Stimulated activated CD4-positive, alpha-beta T cell treated with anti-CD3 and anti-CD28 coated beads, Interleukin-12 subunit alpha, Interleukin-12 subunit beta, amount 100 ng/mL, for 24 hours (primary cell): ENCODE data around the gene SAP30.

Experiments
- DNase-seq, 2 experiments: peaks; one replicate each; pipeline ENCODE4 v3.0.0-alpha.2; 2020; ENCODE audit warnings: low read depth in 2 of 2

The SAP30 gene

DNA sequence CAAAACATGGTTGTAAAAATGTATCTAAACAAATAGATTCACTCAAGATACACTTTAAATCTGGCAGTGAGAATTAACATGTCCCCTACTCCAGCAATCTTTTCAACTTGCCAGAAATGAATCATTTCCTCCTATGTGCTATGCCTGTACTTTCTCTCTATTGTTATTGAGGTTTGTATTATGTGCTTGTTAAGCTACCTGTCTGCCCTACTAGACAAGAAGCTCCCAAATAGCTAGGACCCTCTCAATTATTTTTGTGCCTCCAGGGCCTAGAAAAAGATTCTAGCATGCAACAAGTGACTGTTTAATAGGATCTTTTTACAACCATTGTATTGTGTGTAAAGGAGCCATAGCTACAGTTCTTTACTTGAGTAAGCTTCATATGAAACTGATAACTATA lies 3.5 kb upstream of the SAP30 start:
- no peak for DNase-seq

DNA sequence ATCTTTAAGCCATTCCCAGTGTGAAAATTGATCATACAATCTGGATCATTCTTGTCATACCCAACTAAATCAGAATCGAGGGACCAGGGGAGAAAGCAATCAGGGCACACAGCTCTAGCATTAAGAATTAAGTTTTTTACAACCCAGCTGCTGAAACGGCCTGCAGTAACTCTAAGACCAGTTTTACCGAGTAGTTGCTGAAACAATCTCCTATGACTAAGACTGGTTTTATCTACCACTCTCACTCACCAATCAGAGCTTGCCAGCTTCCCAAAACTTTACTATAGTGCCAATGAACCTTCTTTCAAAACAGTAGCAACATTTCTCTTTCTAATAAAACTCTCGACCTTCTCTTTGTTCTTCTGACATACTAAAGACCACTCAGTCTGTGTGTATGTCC lies 2.8 kb upstream of the SAP30 start:
- DNase-seq = no peak

DNA sequence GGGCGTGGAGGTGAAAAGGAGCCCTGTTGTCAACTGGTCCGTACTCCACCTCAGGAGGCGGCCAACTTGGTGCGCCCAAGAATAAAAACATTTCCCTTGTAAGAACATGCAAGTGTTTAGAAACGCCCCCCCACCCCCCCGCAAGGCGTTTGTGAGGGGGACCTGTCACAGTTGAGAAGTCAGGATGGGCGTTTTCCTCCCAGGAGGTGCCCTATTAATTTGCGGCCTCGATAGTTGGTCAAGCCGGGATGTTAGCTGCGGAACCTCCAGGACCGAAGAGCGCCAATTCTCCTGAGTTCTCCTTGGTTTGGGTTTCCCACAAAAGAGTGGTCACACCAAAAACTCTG lies 651 bp upstream of the SAP30 start:
- DNase-seq = peak; percentile 30 to 37

DNA sequence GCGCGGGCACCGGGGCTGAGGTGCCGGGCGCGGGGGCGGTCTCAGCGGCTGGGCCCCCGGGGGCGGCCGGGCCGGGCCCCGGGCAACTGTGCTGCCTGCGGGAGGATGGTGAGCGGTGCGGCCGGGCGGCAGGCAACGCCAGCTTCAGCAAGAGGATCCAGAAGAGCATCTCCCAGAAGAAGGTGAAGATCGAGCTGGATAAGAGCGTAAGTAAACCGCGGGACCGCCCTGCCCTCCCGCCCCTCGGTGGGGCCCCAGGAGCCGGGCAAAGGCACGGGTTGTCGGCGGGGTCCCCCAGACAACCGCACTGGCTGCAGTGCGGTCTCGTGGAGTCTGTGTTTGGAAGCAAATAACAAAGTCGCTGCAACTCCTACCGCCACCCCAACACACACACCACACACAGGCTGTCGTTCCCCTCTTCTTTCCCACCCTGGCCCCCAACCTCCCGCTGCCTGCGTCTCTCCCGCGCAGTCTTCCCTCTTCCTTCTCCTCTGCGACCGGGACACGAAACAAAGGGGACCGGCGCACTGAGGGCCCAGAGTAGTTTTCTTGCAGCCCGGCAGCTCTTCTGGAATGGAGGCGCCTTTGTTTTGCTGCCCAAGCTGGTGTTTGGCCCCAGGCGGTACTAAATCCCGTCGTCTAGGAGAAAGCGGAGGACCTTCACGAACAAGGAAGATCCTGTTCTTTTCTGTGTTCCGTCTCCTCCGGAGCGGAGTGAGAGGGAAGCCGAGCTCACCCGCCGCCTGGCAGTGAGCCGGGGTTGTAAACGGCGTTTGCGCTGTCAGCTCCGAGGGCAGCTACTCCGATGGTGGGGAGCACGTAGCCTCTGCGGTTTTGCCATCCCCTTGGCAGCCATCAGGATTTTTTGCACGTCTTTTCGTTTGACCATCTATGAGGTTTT lies 788 bp downstream of the SAP30 start:
- peak; percentile 2 to 24 for DNase-seq

DNA sequence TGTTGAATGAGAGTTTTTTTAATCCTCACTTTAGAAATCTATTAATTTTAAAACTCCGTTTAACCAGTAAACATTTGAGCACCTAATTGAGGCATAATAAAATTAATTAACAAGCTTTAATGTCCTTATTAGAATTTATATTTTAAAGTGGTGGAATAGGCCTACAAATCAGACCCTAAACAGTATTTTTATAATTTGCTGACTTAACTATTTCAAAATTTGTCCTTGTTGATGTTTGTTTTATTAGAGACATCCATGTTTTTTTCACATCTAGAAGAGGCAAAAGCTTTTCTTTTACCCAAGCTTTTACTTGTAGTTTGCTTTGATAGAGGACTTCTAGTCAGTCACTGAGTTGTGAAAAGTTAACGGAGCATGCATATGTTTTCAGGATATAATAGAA lies 3.8 kb downstream of the SAP30 start:
- DNase-seq = no peak

DNA sequence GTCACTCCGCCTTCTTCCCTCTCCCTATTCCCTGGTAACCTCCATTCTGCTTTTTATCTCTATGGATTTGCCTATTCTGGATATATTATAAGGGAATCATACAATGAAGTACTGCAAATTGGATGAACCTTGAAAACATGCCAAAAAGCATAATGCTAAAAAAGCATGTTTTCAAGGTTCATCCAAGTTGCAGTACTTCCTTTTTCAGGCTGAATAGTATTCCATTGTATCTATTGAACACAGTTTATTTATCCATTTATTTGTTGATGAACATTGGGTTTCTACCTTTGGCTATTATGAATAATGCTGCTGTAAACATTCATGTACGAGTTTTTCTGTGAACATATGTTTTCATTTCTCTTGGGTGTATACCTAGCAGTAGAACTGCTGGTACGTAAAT lies 9.2 kb downstream of the SAP30 start:
- no peak for DNase-seq

DNA sequence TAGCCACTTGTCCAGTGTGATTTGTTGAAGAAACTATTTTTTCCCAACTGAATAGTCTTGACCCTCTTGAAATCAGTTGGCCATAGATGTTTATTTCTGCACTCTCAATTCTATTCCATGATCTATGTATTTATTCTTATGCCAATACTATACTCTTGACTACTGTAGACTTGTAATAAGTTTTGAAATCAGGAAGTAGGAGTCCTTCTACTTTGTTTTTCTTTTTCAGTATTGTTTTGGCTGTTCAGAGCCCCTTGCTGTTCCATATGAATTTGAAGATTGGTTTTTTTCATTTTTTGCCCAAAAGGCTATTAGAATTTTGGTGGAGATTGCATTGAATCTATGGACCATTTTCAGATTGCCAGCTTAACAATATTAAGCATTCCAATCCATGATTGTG lies 10.2 kb downstream of the SAP30 start:
- no peak for DNase-seq

DNA sequence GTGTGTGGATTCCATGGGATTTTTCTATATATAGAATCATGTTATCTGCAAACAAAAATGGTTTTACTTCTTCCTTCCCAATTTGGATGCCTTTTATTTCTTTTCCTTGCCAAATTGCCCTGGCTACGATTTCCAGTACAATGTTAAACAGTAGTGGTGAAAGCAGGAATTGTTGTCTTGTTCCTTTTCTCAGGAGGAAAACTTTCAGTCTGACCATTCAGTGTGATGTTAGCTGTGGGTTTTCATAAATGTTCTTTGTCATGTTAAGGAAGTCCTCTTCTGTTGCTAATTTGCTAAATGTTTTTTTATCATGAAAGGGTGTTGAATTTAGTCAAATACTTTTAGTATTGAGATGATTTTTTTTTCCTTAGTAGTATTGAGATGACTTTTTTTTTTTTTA lies 10.9 kb downstream of the SAP30 start:
- DNase-seq = no peak

DNA sequence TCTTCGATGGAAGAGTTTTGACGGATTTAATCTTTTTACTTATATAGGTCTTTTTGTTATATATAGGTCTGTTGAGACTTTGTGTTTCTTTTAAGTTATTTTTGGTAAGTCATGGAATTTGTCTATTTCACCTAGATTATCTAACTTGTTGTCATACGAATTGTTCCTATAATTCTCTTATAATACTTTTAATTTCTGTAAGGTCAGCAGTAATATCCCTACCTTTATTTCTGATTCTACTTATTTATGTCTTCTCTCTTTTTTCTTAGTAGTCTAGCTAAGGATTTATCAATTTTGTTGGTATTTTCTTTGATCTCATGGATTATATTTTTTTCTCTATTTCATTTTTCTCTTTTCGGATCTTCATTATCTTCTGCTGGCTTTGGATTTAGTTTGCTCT lies 11.6 kb downstream of the SAP30 start:
- no peak for DNase-seq

DNA sequence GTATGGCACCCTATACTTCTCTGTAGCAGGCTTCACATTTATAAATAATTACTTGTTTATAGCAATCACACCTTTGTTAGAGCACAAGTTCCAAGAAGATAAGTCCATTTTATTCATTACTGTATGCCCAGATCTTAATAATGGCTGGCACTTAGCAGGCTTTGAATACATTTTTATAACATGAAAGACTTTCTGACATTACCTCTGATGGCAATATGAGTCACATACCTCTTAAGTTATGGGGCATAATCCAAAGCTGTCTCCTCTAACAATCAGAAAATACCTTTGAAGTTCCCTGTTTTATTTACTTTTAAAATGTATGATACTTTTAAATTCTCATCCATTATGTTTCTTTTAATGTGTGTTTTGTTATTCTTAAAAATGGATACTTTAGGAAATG lies 16.0 kb downstream of the SAP30 start:
- no peak for DNase-seq

DNA sequence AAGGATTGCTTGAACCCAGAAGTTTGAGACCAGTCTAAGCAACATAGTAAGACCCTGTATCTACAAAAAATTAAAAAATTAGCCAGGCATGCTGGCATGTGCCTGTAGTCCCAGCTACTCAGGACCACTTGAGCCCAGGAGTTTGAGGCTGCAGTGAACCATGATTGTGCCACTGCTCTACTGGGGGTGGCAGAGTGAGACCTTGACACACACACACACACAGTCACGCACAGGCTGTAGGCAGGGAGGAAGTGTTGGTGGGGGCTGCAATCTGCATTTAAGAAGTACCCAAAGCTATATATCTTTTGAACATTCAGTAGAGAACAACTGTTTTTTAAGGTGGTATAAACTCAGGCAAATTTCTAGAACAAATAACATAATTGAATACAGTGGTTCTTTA lies 20.9 kb downstream of the SAP30 start:
- DNase-seq = no peak

DNA sequence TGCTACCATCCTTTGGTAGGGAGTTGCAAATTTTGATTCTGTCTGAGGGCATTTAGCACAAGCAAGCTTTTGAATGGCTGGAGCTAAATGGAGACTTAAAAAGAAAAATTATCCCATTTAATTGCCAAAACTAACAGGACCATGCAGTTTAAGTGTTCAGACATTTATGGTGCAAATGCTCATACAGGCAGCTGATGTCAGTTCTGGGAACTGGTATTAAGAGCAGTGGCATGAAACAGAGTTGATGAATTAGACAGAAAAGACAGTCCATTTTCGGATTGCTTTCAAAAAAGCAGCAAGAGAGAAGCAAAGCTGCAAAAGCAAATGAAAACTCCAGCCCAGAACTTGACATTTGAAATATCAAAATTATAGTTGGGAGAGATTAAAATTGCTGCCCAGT lies 26.9 kb downstream of the SAP30 start:
- DNase-seq = no peak

DNA sequence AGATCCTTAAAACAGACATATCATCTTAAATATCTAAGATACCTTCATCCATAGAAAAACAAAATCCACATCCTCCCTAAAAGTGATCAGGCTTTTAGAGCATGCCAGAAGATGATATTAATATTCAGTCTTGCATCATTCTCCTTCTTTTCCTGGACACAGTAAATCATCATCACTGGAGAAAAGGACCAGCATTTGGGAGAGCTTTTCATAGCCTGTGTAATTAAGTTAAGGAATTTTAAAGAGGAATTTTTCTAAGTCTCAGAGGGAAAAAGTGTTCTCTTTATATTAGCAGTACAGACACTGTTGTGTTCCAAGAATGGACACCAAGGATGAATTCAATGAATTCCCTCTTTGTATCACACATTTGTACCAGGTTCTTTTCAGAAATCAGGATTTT lies 27.5 kb downstream of the SAP30 start:
- DNase-seq = no peak

DNA sequence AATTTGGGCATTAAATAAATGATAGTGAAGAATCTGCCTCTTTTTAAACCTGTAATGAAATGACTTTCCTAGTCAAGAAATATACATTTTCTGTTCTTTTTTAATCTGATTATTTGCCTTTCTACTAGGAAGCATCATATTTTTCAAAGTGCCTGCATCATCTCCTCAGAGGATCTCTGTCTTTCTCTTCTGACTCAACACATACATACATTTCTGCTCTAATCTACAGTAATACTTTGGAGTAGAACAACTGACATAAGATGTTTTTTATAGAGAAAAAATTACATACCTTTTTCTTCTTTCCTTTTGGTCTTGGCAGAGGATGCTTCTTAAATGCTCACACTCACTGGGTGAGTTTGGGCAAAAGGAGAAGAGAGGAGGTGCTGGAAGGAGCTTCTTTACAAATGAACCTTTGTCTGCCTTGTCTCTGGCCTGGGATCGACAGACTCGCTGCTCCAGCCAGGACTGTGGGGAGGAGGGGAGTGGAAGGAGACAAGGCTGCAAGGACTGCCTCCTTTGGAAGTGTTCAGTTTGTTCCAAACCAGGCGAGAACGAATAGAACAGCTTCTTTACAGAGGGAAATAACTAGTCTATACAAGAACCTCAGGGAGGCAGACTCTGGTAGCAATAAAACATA lies 28.1 kb downstream of the SAP30 start, which contains the start of gene SCRG1:
SCRG1 (minus strand) TSS at position 338 of the 637 bp plus-strand sequence. CDS start 7,702 bp downstream, outside the sequence.
- DNase-seq = no peak

DNA sequence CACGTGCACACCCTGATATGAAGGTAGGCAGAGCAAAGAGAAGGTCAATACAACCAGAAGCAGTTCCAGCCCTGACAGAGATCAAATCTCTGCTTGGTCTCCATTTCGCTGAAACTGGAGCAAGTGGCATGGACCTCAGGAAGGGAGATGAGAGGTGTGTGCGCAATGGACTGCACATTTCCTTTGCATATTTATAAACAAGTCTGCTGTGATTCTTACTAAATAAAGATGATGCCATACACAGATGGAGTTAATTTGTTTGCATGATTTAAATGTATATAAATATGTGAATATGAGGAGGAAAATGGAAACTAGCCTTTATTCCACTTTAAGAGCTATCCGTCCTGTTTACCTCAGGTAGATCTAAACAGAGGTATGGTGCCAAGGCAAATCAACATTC lies 30.3 kb downstream of the SAP30 start:
- DNase-seq = no peak

DNA sequence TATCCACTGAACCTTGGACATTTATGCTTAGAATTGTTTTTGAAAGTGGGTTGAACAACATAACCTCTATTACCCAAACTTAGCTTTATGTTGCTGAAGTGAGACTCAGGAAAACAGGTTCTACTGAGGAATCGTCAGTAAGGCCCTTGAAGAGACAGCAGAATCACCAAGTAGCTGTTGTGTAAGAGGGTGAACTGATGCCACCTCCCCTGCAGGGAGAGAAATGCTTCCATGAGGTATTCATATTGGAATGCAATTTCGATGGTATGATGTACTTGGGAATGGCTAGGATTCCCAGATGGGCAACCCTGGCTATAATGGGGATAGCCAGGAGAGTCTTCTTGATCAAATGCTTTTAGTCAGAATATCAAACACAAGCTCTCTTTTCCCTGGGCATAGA lies 32.3 kb downstream of the SAP30 start:
- DNase-seq = no peak

DNA sequence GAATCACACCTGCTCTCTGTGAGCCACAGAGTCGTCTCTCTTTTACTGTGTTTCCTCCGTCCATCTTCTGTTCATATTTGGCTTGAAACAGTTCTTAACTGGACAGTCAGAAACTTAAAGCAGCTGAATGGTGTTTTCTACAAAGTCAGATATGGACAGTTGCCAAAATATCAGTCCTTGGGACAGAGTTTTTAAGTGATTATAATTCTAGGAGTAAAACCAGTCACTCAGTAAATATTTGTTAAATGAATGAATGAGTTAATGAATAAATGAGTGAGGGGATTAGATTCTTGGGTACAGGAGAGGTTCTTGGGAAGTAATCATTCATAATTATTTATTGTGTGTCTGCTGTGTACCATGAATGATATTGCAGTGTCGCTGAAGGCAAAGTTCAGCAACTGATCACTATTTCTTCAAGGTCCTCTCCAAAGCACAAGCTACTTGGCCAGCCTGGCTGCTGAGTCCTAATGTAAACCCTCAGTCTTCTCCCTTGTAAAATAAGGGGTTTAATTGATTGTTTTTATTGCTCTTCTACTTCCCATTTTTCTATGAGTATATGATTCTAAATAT lies 33.6 kb downstream of the SAP30 start:
- DNase-seq = no peak

DNA sequence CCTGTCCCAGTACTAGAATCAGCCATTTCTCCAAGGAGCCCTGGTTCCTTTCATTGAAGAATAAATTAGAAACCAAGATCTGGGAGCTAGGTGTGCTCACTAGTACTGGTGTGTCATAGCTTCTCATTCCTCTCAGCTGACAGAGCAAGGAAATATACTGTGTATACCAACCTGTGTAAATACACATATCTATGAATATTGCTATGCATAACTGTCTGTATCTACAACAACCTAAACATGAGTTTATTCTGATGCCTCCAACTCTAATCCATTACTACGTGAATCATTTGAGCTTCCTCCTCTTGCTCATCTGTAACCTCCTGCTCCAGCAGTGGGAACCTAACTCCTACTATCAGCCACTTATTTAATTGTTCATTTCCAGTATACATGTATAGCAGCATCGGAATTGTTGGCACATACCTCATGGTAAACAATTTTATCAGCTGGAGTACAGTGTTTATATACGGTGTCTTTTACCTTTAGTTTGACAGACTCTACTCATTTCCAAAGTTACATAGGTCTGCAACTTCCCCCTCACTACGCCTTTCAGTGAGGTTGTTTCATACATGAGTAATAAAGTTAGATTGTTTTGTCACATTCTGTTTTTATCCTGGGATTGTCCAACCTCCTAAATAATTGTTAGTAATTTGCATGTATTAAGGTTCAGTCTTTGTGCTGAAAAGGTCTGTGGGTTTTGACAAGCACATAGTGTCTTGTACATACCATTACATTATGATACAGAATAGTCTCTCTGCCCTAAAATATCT lies 35.3 kb downstream of the SAP30 start:
- DNase-seq = no peak

DNA sequence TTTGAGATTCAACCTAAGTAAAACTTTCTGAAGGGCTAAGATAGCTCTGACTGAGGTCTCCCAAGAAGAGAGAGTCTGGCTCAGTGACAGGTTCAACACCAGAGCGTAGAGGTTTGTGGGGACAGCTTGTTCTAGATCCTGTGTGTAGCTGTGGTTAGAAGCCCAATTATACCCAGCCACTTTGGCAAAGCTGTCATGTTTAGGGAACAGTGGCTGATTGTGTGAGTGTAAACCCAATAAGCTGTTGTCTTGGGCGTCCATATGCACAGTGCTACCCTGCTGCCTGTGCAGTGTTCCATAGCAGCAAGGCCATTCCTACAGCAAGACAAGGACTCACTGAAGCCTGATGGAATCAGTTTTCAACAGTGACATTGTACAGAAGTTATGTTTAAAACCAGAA lies 39.3 kb downstream of the SAP30 start:
- DNase-seq = no peak

DNA sequence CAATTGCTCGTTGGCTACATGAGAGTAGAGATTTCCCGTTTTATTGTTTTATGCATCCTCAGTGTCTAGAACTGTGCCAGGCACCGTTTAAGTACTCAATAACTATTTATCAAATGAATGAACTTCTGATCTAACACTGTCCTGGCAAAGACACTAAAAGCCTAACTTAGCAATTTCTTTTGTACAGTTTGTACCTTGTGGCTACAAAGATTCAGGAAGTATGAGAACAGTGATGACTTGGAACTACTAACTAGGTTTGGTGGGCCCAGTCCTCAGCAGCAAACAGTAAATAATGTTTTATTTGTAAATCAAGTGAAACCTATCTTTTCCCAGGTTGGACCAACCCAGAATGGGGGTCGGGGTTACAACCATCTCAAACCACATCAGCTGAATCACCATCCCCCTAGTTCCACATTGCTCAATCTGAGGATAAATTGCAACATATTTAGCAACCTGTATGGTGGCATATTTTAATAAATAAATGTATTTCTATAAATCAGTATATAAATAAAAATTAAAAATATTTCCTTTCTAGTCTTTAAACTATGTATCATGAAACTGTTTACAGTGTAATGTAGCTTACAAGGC lies 40.4 kb downstream of the SAP30 start:
- DNase-seq = no peak

DNA sequence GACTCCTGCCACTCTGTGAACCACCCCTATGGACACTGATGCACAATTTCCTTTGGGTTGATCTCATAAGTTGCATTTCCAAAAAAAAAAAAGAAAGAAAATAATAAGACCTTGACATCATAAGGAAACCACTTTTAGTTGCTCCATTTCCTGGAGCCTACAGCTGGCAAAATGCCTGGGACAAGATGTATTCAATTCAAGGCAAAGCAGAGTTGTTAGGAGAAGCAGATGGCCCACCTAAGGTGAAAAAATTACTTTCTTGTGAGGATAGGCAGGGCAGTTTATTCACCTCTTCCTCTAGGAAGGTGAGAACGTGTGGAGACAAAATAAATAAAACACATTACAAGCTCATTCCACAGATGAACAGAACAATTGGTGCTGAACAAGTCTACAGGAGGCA lies 42.3 kb downstream of the SAP30 start:
- DNase-seq = no peak

DNA sequence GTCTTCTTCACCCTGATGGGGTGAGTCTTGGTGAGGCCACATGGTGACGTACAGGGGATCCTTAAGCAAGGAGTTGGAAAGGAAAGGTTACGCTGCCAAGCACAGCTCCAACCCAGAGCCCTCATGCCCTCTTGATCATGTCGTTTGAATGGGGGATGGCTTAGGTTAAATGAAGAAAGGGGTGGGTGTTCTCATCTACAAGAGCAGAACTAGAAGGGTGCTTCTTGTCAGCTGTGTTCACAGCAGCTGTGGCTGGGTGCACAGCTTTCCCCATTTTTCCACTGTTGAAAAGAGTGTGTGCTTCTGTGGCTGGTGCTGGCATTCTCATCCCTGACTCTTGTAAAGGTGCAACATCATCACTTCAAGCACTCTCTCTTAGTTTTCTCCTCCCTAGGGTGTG lies 43.7 kb downstream of the SAP30 start:
- no peak for DNase-seq
